Measurements from ENCODE around the gene ZPR1.

ZPR1 gene

DNA sequence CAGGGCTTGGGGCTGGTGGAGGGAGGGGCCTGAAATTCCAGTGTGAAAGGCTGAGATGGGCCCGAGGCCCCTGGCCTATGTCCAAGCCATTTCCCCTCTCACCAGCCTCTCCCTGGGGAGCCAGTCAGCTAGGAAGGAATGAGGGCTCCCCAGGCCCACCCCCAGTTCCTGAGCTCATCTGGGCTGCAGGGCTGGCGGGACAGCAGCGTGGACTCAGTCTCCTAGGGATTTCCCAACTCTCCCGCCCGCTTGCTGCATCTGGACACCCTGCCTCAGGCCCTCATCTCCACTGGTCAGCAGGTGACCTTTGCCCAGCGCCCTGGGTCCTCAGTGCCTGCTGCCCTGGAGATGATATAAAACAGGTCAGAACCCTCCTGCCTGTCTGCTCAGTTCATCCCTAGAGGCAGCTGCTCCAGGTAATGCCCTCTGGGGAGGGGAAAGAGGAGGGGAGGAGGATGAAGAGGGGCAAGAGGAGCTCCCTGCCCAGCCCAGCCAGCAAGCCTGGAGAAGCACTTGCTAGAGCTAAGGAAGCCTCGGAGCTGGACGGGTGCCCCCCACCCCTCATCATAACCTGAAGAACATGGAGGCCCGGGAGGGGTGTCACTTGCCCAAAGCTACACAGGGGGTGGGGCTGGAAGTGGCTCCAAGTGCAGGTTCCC, 41.8 kb upstream of the ZPR1 start, which contains the start of gene APOC3:
Gene APOC3, plus strand, starts transcription at position 383 of the 659 bp plus-strand sequence. CDS start 676 bp downstream, outside the sequence.
- no peaks in the 10 kb centered on the region for H3K27me3 ChIP-seq
- DNase-seq: peak; percentile 34
- peaks cover 11% of the 10 kb centered on the region for H3K4me1 ChIP-seq
- H3K9me3 ChIP-seq: no peaks in the 10 kb centered on the region
- TF ChIP-seq, protein P1, sequence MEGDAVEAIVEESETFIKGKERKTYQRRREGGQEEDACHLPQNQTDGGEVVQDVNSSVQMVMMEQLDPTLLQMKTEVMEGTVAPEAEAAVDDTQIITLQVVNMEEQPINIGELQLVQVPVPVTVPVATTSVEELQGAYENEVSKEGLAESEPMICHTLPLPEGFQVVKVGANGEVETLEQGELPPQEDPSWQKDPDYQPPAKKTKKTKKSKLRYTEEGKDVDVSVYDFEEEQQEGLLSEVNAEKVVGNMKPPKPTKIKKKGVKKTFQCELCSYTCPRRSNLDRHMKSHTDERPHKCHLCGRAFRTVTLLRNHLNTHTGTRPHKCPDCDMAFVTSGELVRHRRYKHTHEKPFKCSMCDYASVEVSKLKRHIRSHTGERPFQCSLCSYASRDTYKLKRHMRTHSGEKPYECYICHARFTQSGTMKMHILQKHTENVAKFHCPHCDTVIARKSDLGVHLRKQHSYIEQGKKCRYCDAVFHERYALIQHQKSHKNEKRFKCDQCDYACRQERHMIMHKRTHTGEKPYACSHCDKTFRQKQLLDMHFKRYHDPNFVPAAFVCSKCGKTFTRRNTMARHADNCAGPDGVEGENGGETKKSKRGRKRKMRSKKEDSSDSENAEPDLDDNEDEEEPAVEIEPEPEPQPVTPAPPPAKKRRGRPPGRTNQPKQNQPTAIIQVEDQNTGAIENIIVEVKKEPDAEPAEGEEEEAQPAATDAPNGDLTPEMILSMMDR (IDR thresholded peaks at IDR 0.05; ENCODE audit: low read depth, low read length): no peak
- no peaks in the 10 kb centered on the region for H3K36me3 ChIP-seq
- no peak within 1 kb of the TSS for H3K4me3 ChIP-seq (ENCODE audit: low read depth, low read length)

GRCh38 chr11:116828632-116829524, 41.1 kb upstream of the ZPR1 start:
- peaks cover 11% of the 10 kb centered on the region for H3K4me1 ChIP-seq
- H3K9me3 ChIP-seq: no peaks in the 10 kb centered on the region
- H3K36me3 ChIP-seq: no peaks in the 10 kb centered on the region
- TF ChIP-seq, protein P1 (IDR thresholded peaks at IDR 0.05; ENCODE audit: low read depth, low read length): peak; percentile 44
- peak; percentile 51 for DNase-seq
- H3K27me3 ChIP-seq: no peaks in the 10 kb centered on the region
- no peak overlapping the region for H3K4me3 ChIP-seq (ENCODE audit: low read depth, low read length)

DNA sequence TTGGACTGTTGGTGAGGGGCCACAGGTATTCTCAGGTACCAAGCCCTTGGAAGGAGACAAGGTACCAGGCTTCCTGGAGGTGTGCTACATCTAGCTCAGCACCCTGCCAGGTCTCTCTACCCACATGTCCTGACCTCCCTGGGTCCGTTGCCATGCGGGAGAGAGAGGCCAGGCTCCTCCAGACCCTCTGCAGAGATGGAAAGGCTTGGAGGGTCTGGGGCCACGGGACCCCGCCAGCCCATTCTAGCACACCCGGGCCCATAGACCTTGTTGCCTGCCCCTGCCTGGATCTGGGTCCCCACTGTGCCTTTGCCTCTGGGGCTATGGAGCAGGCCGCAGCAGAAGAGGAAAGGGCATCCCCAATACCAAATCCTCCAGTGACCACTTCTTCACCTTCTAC, 39.6 kb upstream of the ZPR1 start:
- TF ChIP-seq, protein P1 (IDR thresholded peaks at IDR 0.05; ENCODE audit: low read depth, low read length): no peak
- DNase-seq: no peak
- H3K36me3 ChIP-seq: no peaks in the 10 kb centered on the region
- H3K4me3 ChIP-seq (ENCODE audit: low read depth, low read length): no peak overlapping the region
- no peaks in the 10 kb centered on the region for H3K27me3 ChIP-seq
- no peaks in the 10 kb centered on the region for H3K9me3 ChIP-seq
- H3K4me1 ChIP-seq: peaks cover 11% of the 10 kb centered on the region

DNA sequence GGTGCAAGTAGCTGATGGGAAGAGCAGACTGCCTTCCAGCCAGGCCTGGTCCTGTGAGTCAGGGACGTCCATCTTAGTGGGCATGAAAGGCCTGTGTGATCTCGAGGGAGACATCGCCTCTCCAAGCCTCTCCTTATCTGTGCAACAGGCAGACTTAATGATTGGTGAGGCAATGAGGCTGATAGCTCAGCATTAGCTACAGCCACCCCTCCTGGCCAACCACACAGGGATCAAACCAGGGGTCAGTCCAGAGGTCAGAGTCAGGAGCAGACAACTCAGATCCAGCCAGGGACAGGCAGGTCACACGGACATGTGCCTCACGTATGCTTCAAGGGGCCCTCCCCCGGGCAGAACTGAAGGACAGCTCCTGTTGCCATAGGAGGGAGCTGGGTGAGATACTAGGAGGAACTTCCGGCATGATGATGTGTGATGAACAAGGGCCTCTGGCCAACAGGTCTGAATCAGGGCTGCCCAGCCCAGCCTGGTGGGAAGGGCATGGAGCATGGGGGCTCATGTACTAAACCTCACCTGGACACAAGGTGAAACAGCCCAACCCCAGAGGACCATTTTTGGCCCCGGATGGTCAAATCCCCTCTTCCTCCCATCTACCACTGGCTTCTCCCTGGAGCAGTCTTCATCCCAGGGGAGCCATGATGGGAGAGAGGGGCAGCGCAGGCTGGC, 39.1 kb upstream of the ZPR1 start:
- Histone ChIP-seq H3K4me1 (peaks cover 11% of the 10 kb centered on the region), H3K4me3 (ENCODE audit: low read depth, low read length) (no peak overlapping the region), H3K27me3 (no peaks in the 10 kb centered on the region), H3K36me3 (no peaks in the 10 kb centered on the region), H3K9me3 (no peaks in the 10 kb centered on the region)
- TF ChIP-seq, protein P1 (IDR thresholded peaks at IDR 0.05; ENCODE audit: low read depth, low read length): no peak
- no peak for DNase-seq

- no peaks in the 10 kb centered on the region for H3K36me3 ChIP-seq
- TF ChIP-seq, protein P1 (IDR thresholded peaks at IDR 0.05; ENCODE audit: low read depth, low read length): no peak
- DNase-seq: no peak
- H3K9me3 ChIP-seq: no peaks in the 10 kb centered on the region
- no peaks in the 10 kb centered on the region for H3K27me3 ChIP-seq
- peaks cover 11% of the 10 kb centered on the region for H3K4me1 ChIP-seq
- H3K4me3 ChIP-seq (ENCODE audit: low read depth, low read length): no peak overlapping the region
These were observed 38.3 kb upstream of the ZPR1 start for GRCh38 chr11:116825854-116826750.

Data from BE2C (cell line).